ENCODE data around the gene NCLN. TPM values are rescaled to one million over a fixed set of nuclear protein-coding genes. Genes with fewer than 3 reads are reported as not detected.

The NCLN gene
- total RNA-seq, 1 experiment from 2014 or later = 84.1 TPM

GRCh38 chr19:3183721-3184641 lies 1.7 kb upstream of the NCLN start:
- BruUV-seq (replicated peaks) = no TSS peak
- no peaks in the 10 kb centered on the region for H3K27me3 Mint-ChIP-seq (ENCODE audit: insufficient read depth, unreplicated experiment)
- no peak for DNase-seq (ENCODE audit: unreplicated experiment)
- H3K4me1 Mint-ChIP-seq (ENCODE audit: insufficient read depth, unreplicated experiment) = peaks cover 24% of the 10 kb centered on the region
- no peaks in the 10 kb centered on the region for H3K9me3 Mint-ChIP-seq (ENCODE audit: unreplicated experiment)
- intact Hi-C loops (cut with micrococcal nuclease) = loop anchor here (2.0 kb wide), 1 partner anchor 29 kb away; no protein-coding TSS in a partner anchor
- no peak overlapping the region for H3K27ac Mint-ChIP-seq (ENCODE audit: low read depth, unreplicated experiment)
- H3K4me3 Mint-ChIP-seq (ENCODE audit: unreplicated experiment) = no peak overlapping the region
- ChIA-PET POLR2A (interaction anchor here (0.7 to 2.0 kb wide), 6 partner anchors 11 to 650 kb away, joined by 3 to 7 read pairs (median 4); no protein-coding TSS in a partner anchor), CTCF (interaction anchor here (0.9 to 1.3 kb wide), 4 partner anchors 20 to 108 kb away, joined by 3 to 7 read pairs (median 3); no protein-coding TSS in a partner anchor)
- H3K36me3 Mint-ChIP-seq (ENCODE audit: insufficient read depth, unreplicated experiment) = peaks cover 6% of the 10 kb centered on the region
- TF ChIP-seq CTCF (IDR thresholded peaks at IDR 0.05; ENCODE audit: unreplicated experiment) = no peak

GRCh38 chr19:3184847-3185460 lies 776 bp upstream of the NCLN start:
- H3K9me3 Mint-ChIP-seq (ENCODE audit: unreplicated experiment) = no peaks in the 10 kb centered on the region
- H3K27me3 Mint-ChIP-seq (ENCODE audit: insufficient read depth, unreplicated experiment) = no peaks in the 10 kb centered on the region
- ChIA-PET POLR2A (interaction anchor here (0.6 to 2.0 kb wide), 14 partner anchors 8 to 651 kb away, joined by 3 to 8 read pairs (median 4); partner anchors contain the start of genes GNA15 and TLE6), CTCF (interaction anchor here (0.9 to 1.3 kb wide), 3 partner anchors 54 to 109 kb away, joined by 3 read pairs; no protein-coding TSS in a partner anchor)
- peak overlapping the region; percentile 93 for H3K4me3 Mint-ChIP-seq (ENCODE audit: unreplicated experiment)
- peaks cover 6% of the 10 kb centered on the region for H3K36me3 Mint-ChIP-seq (ENCODE audit: insufficient read depth, unreplicated experiment)
- DNase-seq (ENCODE audit: unreplicated experiment) = no peak
- TF ChIP-seq CTCF (IDR thresholded peaks at IDR 0.05; ENCODE audit: unreplicated experiment) = no peak
- intact Hi-C loops (cut with micrococcal nuclease) = loop anchor here (2.0 kb wide), 1 partner anchor 30 kb away; no protein-coding TSS in a partner anchor
- peaks cover 24% of the 10 kb centered on the region for H3K4me1 Mint-ChIP-seq (ENCODE audit: insufficient read depth, unreplicated experiment)
- H3K27ac Mint-ChIP-seq (ENCODE audit: low read depth, unreplicated experiment) = peak overlapping the region; percentile 97
- no TSS peak for BruUV-seq (replicated peaks)

GRCh38 chr19:3186160-3186688 lies 494 bp downstream of the NCLN start:
- H3K27me3 Mint-ChIP-seq (ENCODE audit: insufficient read depth, unreplicated experiment) = no peaks in the 10 kb centered on the region
- TSS peak; percentile 20 for BruUV-seq (replicated peaks)
- no peak for TF ChIP-seq CTCF (IDR thresholded peaks at IDR 0.05; ENCODE audit: unreplicated experiment)
- H3K9me3 Mint-ChIP-seq (ENCODE audit: unreplicated experiment) = no peaks in the 10 kb centered on the region
- H3K4me3 Mint-ChIP-seq (ENCODE audit: unreplicated experiment) = peak overlapping the region; percentile 93
- H3K27ac Mint-ChIP-seq (ENCODE audit: low read depth, unreplicated experiment) = peak overlapping the region; percentile 97
- ChIA-PET CTCF (interaction anchor here (0.5 to 0.7 kb wide), 2 partner anchors 57 to 297 kb away, joined by 4 read pairs; partner anchors contain the start of gene SMIM44), POLR2A (interaction anchor here (0.6 to 2.0 kb wide), 11 partner anchors 10 to 1063 kb away, joined by 3 to 7 read pairs (median 3); partner anchors contain the start of genes GNA15 and LMNB2)
- DNase-seq (ENCODE audit: unreplicated experiment) = no peak
- H3K36me3 Mint-ChIP-seq (ENCODE audit: insufficient read depth, unreplicated experiment) = peaks cover 12% of the 10 kb centered on the region
- intact Hi-C loops (cut with micrococcal nuclease) = no loop called here
- peaks cover 24% of the 10 kb centered on the region for H3K4me1 Mint-ChIP-seq (ENCODE audit: insufficient read depth, unreplicated experiment)
